HepG2 (cell line): ENCODE data around the gene TUBB.

Experiments used
- CTCF ChIP-seq: sonication (generic); formaldehyde crosslinking; IDR thresholded peaks from 2 replicates; pipeline ENCODE4 v1.5.0; 2020; ENCODE audit warnings: mild to moderate bottlenecking, missing genetic modification reagents, moderate library complexity
- FOXK2 ChIP-seq: fragments of 450-650 bp; IDR thresholded peaks from 2 replicates; pipeline ENCODE4 v1.6.1; 2016
- MAX ChIP-seq: IDR thresholded peaks from 2 replicates; pipeline ENCODE4 v1.6.1; 2012; ENCODE audit warnings: inconsistent platforms
- ONECUT2 ChIP-seq: sonication (generic); formaldehyde crosslinking; IDR thresholded peaks from 2 replicates; pipeline ENCODE4 v1.4.0; 2020; ENCODE audit warnings: missing genetic modification reagents
- ZEB1 ChIP-seq: IDR thresholded peaks from 2 replicates; pipeline ENCODE4 v1.6.1; 2012; ENCODE audit warnings: mild to moderate bottlenecking, low read depth, inconsistent platforms; ENCODE audit not compliant: insufficient replicate concordance
- ZNF713 ChIP-seq: sonication (generic); formaldehyde crosslinking; IDR thresholded peaks from 2 replicates; pipeline ENCODE4 v1.4.0; 2020; ENCODE audit warnings: mild to moderate bottlenecking, missing genetic modification reagents

DNA sequence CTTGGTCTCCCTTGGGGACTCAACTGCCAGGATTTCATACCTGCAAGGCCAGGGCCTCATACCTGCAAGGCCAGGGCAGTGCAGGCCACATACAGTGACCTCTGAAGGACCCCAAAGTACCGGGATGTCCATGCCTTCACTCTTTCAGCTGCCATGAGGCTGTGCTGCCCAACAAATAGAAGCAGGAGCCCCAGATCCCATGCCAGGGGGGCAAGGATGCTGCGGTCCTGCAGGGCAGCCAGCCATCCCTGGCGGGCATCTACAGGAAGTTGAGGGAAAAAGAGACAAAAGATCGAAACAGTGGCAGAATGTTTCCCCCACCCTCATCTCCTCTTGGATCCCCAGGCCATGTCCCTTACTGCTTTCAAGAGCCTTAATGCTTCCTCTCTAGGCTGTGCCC lies 30.2 kb upstream of the TUBB start:
- TF ChIP-seq FOXK2 (no peak), ZEB1 (no peak), ONECUT2 (no peak), CTCF (CRISPR knock-in tag) (no peak), MAX (no peak), ZNF713 (CRISPR knock-in tag) (no peak)
